ENCODE results near the gene VAC14.

VAC14 gene

GRCh38 chr16:70691223-70692129 lies 109.5 kb downstream of the VAC14 start:
- no peak for DNase-seq (ENCODE audit: low read depth)

- no peak for DNase-seq (ENCODE audit: low read depth)
Observed at GRCh38 chr16:70689970-70690891, 110.7 kb downstream of the VAC14 start.

DNA sequence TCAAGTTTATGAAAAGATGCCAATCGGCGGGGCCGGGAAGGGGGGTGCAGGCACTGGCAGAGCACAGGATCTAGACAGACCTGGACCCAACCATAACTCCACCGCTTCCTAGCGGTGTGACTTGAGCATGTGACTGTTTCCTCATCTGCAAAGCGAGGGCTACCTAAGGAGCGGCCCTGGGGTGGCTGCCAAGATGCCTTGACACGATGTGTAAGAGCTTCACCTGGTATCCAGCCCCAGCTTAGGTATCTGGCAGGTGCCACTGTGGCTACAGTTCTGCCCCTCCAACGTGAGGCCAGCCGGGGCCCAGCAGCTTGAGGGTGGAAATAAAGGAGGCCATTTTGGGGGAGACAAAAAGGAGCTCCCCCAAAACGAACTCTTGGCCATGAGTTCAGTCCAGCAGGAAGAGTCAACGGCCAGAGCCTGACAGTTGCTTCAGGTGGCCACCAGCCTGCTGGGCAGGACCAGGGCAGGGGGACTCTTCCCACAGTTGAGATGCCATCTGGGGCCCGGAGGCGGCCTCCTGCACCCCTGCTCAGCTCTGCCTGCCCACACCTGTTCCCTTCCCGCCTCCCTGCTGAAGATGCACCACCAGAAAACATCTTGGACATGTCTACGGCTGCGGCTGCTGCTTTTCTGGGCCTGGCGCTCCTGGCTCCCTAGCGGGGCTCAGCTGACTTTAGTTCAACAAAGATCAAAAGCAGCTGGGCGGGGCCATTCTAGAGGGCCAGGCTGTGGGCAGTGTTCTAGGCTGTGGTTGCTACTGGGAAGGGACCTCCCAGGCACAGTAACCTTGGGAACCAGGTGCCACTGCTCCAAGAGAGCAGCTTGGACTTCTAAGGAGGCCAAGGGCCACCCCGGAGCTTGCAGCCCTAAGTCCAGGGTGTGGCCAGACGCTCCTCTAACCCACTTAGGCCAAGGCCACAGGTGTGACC lies 111.7 kb downstream of the VAC14 start:
- DNase-seq (ENCODE audit: low read depth): no peak

DNA sequence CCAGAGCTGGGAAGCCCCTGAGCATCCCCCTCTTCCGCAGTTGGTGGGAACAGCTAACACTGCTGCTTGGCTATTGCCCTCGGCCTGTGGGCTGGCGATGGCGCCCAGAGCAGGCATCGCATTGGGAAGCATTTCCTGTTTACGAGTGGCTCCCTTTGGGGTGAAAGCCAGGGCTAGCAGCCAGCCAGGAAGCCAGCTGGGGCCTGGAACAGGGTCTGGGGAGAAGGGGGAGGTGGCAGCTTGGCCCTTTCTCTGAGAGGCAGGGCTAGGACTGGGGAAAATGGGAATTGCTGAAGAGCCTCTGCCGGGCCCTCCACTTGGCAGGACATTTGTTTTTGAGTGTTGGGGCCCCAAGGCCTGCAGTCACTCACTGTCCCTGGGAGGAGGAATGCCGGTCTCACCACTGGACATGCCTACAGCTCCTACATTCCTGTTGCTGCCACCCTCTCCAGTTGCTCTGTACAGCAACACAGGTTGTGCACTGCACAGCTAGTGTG lies 112.7 kb downstream of the VAC14 start:
- DNase-seq (ENCODE audit: low read depth): no peak

GRCh38 chr16:70687671-70688245 lies 113.2 kb downstream of the VAC14 start:
- DNase-seq (ENCODE audit: low read depth): no peak

- no peak for DNase-seq (ENCODE audit: low read depth)
Observed at GRCh38 chr16:70687102-70687511, 113.9 kb downstream of the VAC14 start.

DNA sequence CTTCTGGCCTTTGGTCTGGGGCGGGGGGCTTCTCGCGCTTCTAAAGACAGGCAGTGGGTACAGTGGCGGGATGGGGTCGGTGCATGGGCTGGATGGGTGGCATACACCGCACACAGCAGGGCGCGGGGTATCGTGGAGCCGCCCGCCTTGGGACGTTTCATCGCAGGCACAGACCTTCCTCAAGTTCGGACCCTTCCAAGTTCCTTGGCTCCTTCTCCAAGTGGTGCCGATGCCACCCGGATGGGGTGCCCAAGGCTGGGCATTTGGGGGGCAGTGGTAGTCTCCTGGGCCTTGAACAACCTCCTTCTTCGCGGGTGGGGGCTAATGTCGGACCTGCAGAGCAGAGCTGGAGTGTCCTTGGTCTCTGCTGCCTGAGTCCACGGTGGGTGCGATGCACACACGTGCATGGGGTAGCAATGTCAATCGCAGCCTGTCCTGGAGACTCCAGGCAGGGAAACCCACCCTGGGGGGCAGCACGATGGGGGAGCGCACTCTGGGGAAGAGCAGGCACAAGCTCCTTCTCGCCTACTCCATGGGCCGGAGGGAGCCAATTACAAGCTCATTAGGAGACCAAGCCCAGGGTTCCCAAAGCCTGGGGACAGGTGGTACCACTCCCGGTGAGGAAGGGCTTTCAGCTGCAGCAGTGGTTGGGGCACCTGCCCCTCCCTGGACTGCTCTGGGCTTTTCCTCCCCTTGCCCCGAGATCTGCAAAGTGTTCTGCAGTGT lies 114.4 kb downstream of the VAC14 start:
- no peak for DNase-seq (ENCODE audit: low read depth)

GRCh38 chr16:70685938-70686375 lies 115.0 kb downstream of the VAC14 start, which contains the start of gene MTSS2:
TSS of gene MTSS2 (minus strand) at chr16:70686053. CDS start at chr16:70685791, 262 bp downstream.
- DNase-seq (ENCODE audit: low read depth): no peak

GRCh38 chr16:70685061-70685937 lies 115.7 kb downstream of the VAC14 start:
- no peak for DNase-seq (ENCODE audit: low read depth)

- DNase-seq (ENCODE audit: low read depth): no peak
Observed at GRCh38 chr16:70684146-70685060, 116.6 kb downstream of the VAC14 start.

DNA sequence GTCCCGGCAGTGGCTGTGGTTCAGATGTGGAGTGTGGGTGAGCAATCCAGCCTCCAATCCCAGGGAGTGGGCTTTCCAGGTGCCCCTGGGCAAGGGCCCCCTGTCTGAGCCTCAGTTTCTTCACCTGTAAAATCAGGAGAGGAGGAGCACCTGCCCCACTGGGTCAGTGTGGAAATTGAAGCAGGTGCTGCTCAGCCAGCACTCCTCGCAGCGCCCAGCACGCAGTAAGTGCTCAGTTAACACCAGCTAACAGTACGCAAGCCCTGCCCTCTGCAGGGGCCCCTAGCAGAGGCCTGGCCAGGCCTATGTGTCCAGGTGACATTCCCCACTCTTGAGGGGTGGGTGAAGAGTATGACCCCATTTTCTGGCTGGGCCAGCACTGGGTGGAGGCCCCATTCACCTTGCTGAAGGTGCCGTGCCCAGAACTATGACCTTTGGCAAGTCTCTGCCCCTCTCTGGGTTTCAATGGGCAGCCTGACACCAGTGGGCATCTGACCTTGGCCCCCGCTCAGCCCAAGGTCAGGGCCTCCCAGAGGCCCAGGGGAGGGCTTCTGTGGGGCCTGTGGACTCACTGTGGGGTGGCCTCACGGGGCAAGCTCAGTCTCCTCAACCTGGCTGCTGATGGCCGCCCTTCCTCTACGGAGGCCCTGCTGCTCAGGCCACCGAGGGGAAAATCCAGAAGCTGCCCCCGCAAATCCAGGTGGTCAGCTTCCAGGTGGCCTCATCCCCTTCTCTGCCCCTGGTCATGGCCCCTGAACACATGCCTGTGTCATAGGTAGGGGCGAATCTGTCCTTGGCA lies 117.6 kb downstream of the VAC14 start:
- no peak for DNase-seq (ENCODE audit: low read depth)

- no peak for DNase-seq (ENCODE audit: low read depth)
Observed at GRCh38 chr16:70682239-70683145, 118.5 kb downstream of the VAC14 start.

GRCh38 chr16:70681382-70682238 lies 119.3 kb downstream of the VAC14 start:
- DNase-seq (ENCODE audit: low read depth): no peak

- DNase-seq (ENCODE audit: low read depth): no peak
Observed at GRCh38 chr16:70680495-70681381, 120.2 kb downstream of the VAC14 start.

All from stimulated activated CD8-positive, alpha-beta memory T cell treated with anti-CD3 and anti-CD28 coated beads, Interleukin-15, amount 100 ng/mL, for 24 hours (primary cell).